ENCODE measurements around the gene SMG1.

DNA sequence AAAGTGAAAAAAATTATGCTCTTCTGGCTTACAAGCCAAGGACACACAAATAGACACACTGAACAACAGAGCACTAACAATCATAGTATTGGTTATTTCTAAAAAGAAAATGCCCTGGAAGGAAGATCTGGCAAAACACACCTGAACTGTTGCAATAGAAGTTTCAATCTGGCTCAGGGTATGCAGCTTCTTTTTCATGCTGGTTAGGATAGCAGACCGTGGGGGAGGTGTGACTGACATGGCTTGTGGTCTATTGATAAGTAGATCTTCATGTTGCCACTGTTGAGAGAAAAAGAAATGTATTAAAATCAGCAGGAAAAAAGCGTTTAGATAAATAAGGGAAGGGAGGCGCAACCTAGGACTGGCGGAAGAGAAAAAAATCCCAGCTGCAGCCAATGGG is 98.3 kb downstream of the SMG1 start:
- TF ChIP-seq, protein P1, sequence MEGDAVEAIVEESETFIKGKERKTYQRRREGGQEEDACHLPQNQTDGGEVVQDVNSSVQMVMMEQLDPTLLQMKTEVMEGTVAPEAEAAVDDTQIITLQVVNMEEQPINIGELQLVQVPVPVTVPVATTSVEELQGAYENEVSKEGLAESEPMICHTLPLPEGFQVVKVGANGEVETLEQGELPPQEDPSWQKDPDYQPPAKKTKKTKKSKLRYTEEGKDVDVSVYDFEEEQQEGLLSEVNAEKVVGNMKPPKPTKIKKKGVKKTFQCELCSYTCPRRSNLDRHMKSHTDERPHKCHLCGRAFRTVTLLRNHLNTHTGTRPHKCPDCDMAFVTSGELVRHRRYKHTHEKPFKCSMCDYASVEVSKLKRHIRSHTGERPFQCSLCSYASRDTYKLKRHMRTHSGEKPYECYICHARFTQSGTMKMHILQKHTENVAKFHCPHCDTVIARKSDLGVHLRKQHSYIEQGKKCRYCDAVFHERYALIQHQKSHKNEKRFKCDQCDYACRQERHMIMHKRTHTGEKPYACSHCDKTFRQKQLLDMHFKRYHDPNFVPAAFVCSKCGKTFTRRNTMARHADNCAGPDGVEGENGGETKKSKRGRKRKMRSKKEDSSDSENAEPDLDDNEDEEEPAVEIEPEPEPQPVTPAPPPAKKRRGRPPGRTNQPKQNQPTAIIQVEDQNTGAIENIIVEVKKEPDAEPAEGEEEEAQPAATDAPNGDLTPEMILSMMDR (IDR thresholded peaks at IDR 0.05; ENCODE audit: low read depth, low read length, poor library complexity, severe bottlenecking), result no peak
- TF ChIP-seq EZH2phosphoT487 (IDR thresholded peaks at IDR 0.05; ENCODE audit: borderline replicate concordance, low read length), result no peak

Data from DOHH2 (cell line).